Measurements from ENCODE around the gene SDHA.
"Not testable (repeated sequence)": the region's sequence is repeated elsewhere in the genome, so short reads cannot be mapped to it uniquely, and the experiment has no call there.

GRCh38 chr5:273091-273490 lies 55.0 kb downstream of the SDHA start:
- TF ChIP-seq, protein P1, sequence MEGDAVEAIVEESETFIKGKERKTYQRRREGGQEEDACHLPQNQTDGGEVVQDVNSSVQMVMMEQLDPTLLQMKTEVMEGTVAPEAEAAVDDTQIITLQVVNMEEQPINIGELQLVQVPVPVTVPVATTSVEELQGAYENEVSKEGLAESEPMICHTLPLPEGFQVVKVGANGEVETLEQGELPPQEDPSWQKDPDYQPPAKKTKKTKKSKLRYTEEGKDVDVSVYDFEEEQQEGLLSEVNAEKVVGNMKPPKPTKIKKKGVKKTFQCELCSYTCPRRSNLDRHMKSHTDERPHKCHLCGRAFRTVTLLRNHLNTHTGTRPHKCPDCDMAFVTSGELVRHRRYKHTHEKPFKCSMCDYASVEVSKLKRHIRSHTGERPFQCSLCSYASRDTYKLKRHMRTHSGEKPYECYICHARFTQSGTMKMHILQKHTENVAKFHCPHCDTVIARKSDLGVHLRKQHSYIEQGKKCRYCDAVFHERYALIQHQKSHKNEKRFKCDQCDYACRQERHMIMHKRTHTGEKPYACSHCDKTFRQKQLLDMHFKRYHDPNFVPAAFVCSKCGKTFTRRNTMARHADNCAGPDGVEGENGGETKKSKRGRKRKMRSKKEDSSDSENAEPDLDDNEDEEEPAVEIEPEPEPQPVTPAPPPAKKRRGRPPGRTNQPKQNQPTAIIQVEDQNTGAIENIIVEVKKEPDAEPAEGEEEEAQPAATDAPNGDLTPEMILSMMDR (conservative IDR thresholded peaks at IDR 0.05; ENCODE audit: low read depth, low read length), result not testable (repeated sequence)
- not testable (repeated sequence) for TF ChIP-seq EZH2phosphoT487 (IDR thresholded peaks at IDR 0.05; ENCODE audit: borderline replicate concordance, low read length)
